HepG2 (cell line): ENCODE data around the gene USP24. TPM values are rescaled to one million over a fixed set of nuclear protein-coding genes. Genes with fewer than 3 reads are reported as not detected.

ENCODE experiments used
- PAXIP1 ChIP-seq: sonication (generic); formaldehyde crosslinking; conservative IDR thresholded peaks from 2 replicates; pipeline ENCODE4 v1.4.0; 2020; ENCODE audit warnings: mild to moderate bottlenecking, missing genetic modification reagents, moderate library complexity
- ZNF414 ChIP-seq: sonication (generic); formaldehyde crosslinking; IDR thresholded peaks from 2 replicates; pipeline ENCODE4 v1.5.0; 2020; ENCODE audit warnings: missing genetic modification reagents
- ZNF574 ChIP-seq: sonication (generic); formaldehyde crosslinking; IDR thresholded peaks from 2 replicates; pipeline ENCODE4 v1.4.0; 2020; ENCODE audit warnings: missing genetic modification reagents
- ZNF772 ChIP-seq: sonication (generic); formaldehyde crosslinking; IDR thresholded peaks from 2 replicates; pipeline ENCODE4 v1.5.0; 2020; ENCODE audit warnings: mild to moderate bottlenecking, missing genetic modification reagents
- ZNF792 ChIP-seq: IDR thresholded peaks from 2 replicates; pipeline ENCODE4 v1.6.1; 2016
- polyA plus RNA-seq, 8 experiments: library from polyadenylated mRNA; depleted of rRNA in 3 of 8; stranded (reverse) in 7 of 8; unstranded in 1 of 8; fragments of >200 nt; fragmentation: Illumina TruSeq in 4 of 8; extraction: Trizol in 4 of 8; gene quantifications; 2 replicates each; pipeline versions ENCODE4 v1.2.1 to v1.2.3, GENCODE V29; 2011 to 2016; ENCODE audit warnings: low read depth in 4 of 8, missing spikeins in 1 of 8, mixed read lengths in 1 of 8; ENCODE audit not compliant: insufficient read depth in 1 of 8
- total RNA-seq, 5 experiments: library from RNA; depleted of rRNA; stranded (reverse); fragments of >200 nt; fragmentation: Illumina TruSeq; extraction: Trizol; gene quantifications; 2 replicates each; pipeline ENCODE4 v1.2.3, GENCODE V29; 2016; ENCODE audit warnings: low read depth in 1 of 5

The USP24 gene
- total and polyA plus RNA-seq, 2 of the 13 experiments (the other 11 are each of a cell fraction or from before 2014, with no cell fraction given): 18.8 to 47.6 TPM

GRCh38 chr1:55044617-55045397, 170.4 kb downstream of the USP24 start (continued):
- TF ChIP-seq ZNF574 (CRISPR knock-in tag) (0 out of 2 replicates have a peak, but pooled peaks have one; percentile 31), ZNF792 (CRISPR knock-in tag) (0 out of 2 replicates have a peak, but pooled peaks have one; percentile 24), ZNF772 (peak; percentile 53; the same call in 1 of the 2 replicates), ZNF414 (CRISPR knock-in tag) (no peak), PAXIP1 (peak; percentile 64)
